ENCODE results near the gene HPSE2. TPM values are rescaled to one million over a fixed set of nuclear protein-coding genes. Genes with fewer than 3 reads are reported as not detected.

The HPSE2 gene
- polyA plus RNA-seq, 1 experiment, result not detected

- TF ChIP-seq CTCF (IDR thresholded peaks at IDR 0.05; ENCODE audit: low read depth, low read length), result no peak
- DNase-seq (ENCODE audit: low read depth, low spot score), result no peak
- ChIA-PET POLR2A (no interaction called here), CTCF (no interaction called here)
- Histone ChIP-seq H3K27ac (ENCODE audit: low read depth, low read length) (no peak overlapping the region), H3K27me3 (ENCODE audit: control insufficient read depth, insufficient read depth, low read length) (no peaks in the 10 kb centered on the region), H3K4me3 (ENCODE audit: low read depth, low read length) (no peak overlapping the region), H3K9me3 (ENCODE audit: control insufficient read depth, insufficient read depth, low read length) (no peaks in the 10 kb centered on the region)
These were observed 420.4 kb downstream of the HPSE2 start for GRCh38 chr10:98815039-98815885.

GRCh38 chr10:98814470-98814869 lies 421.2 kb downstream of the HPSE2 start:
- Histone ChIP-seq H3K9me3 (ENCODE audit: control insufficient read depth, insufficient read depth, low read length) (no peaks in the 10 kb centered on the region), H3K27me3 (ENCODE audit: control insufficient read depth, insufficient read depth, low read length) (no peaks in the 10 kb centered on the region), H3K4me3 (ENCODE audit: low read depth, low read length) (no peak overlapping the region), H3K27ac (ENCODE audit: low read depth, low read length) (no peak overlapping the region)
- ChIA-PET CTCF (no interaction called here), POLR2A (no interaction called here)
- DNase-seq (ENCODE audit: low read depth, low spot score), result no peak
- TF ChIP-seq CTCF (IDR thresholded peaks at IDR 0.05; ENCODE audit: low read depth, low read length), result no peak

- Histone ChIP-seq H3K4me3 (ENCODE audit: low read depth, low read length) (no peak overlapping the region), H3K9me3 (ENCODE audit: control insufficient read depth, insufficient read depth, low read length) (no peaks in the 10 kb centered on the region), H3K27me3 (ENCODE audit: control insufficient read depth, insufficient read depth, low read length) (no peaks in the 10 kb centered on the region), H3K27ac (ENCODE audit: low read depth, low read length) (no peak overlapping the region)
- no peak for DNase-seq (ENCODE audit: low read depth, low spot score)
- ChIA-PET POLR2A (no interaction called here), CTCF (no interaction called here)
- no peak for TF ChIP-seq CTCF (IDR thresholded peaks at IDR 0.05; ENCODE audit: low read depth, low read length)
These were observed 427.3 kb downstream of the HPSE2 start for GRCh38 chr10:98808282-98808892.

GRCh38 chr10:98800263-98800662 lies 435.4 kb downstream of the HPSE2 start:
- ChIA-PET POLR2A (no interaction called here), CTCF (no interaction called here)
- Histone ChIP-seq H3K4me3 (ENCODE audit: low read depth, low read length) (no peak overlapping the region), H3K9me3 (ENCODE audit: control insufficient read depth, insufficient read depth, low read length) (no peaks in the 10 kb centered on the region), H3K27ac (ENCODE audit: low read depth, low read length) (no peak overlapping the region), H3K27me3 (ENCODE audit: control insufficient read depth, insufficient read depth, low read length) (no peaks in the 10 kb centered on the region)
- TF ChIP-seq CTCF (IDR thresholded peaks at IDR 0.05; ENCODE audit: low read depth, low read length), result no peak
- DNase-seq (ENCODE audit: low read depth, low spot score), result no peak

- DNase-seq (ENCODE audit: low read depth, low spot score), result no peak
- TF ChIP-seq CTCF (IDR thresholded peaks at IDR 0.05; ENCODE audit: low read depth, low read length), result no peak
- Histone ChIP-seq H3K27me3 (ENCODE audit: control insufficient read depth, insufficient read depth, low read length) (no peaks in the 10 kb centered on the region), H3K4me3 (ENCODE audit: low read depth, low read length) (no peak overlapping the region), H3K27ac (ENCODE audit: low read depth, low read length) (no peak overlapping the region), H3K9me3 (ENCODE audit: control insufficient read depth, insufficient read depth, low read length) (no peaks in the 10 kb centered on the region)
- POLR2A ChIA-PET, result no interaction called here
- CTCF ChIA-PET, result no interaction called here
These were observed 440.2 kb downstream of the HPSE2 start for GRCh38 chr10:98795467-98795866.

Data from AG04450 (cell line).